Neural cell (in vitro differentiated cells): ENCODE results near the gene CATSPERD.

Experiments used
- CTCF ChIP-seq: fragments of 450-650 bp; IDR thresholded peaks from 2 replicates; pipeline ENCODE4 v1.5.1; 2014; ENCODE audit warnings: antibody characterized with exemption, mild to moderate bottlenecking, moderate library complexity; ENCODE audit not compliant: poor library complexity, severe bottlenecking
- REST ChIP-seq: IDR thresholded peaks from 2 replicates; pipeline ENCODE4 v1.6.1; 2012; ENCODE audit warnings: borderline replicate concordance

- no peak for TF ChIP-seq CTCF
- TF ChIP-seq REST, result no peak
Observed at GRCh38 chr19:5742051-5742450, 21.6 kb downstream of the CATSPERD start.
